Fibroblast of mammary gland (primary cell): ENCODE results near the gene GPR39.

ENCODE experiments used
- DNase-seq: peaks from one replicate; pipeline ENCODE4 v3.0.0-alpha.2; 2010; ENCODE audit warnings: low read depth
- H3K4me3 ChIP-seq: 2 replicates; pipeline ENCODE4 v1.5.1; 2011; ENCODE audit warnings: low read depth, mild to moderate bottlenecking, low read length, moderate library complexity; ENCODE audit not compliant: control insufficient read depth
- TF ChIP-seq, protein P1 (sequence below): conservative IDR thresholded peaks from 2 replicates; pipeline ENCODE4 v1.5.1; 2011; ENCODE audit warnings: low read depth, low read length, inconsistent platforms; ENCODE audit not compliant: control insufficient read depth, insufficient read depth

The GPR39 gene

GRCh38 chr2:132426033-132426432, 9.4 kb downstream of the GPR39 start:
- H3K4me3 ChIP-seq = no peak overlapping the region
- TF ChIP-seq, protein P1, sequence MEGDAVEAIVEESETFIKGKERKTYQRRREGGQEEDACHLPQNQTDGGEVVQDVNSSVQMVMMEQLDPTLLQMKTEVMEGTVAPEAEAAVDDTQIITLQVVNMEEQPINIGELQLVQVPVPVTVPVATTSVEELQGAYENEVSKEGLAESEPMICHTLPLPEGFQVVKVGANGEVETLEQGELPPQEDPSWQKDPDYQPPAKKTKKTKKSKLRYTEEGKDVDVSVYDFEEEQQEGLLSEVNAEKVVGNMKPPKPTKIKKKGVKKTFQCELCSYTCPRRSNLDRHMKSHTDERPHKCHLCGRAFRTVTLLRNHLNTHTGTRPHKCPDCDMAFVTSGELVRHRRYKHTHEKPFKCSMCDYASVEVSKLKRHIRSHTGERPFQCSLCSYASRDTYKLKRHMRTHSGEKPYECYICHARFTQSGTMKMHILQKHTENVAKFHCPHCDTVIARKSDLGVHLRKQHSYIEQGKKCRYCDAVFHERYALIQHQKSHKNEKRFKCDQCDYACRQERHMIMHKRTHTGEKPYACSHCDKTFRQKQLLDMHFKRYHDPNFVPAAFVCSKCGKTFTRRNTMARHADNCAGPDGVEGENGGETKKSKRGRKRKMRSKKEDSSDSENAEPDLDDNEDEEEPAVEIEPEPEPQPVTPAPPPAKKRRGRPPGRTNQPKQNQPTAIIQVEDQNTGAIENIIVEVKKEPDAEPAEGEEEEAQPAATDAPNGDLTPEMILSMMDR = no peak
- DNase-seq = no peak

DNA sequence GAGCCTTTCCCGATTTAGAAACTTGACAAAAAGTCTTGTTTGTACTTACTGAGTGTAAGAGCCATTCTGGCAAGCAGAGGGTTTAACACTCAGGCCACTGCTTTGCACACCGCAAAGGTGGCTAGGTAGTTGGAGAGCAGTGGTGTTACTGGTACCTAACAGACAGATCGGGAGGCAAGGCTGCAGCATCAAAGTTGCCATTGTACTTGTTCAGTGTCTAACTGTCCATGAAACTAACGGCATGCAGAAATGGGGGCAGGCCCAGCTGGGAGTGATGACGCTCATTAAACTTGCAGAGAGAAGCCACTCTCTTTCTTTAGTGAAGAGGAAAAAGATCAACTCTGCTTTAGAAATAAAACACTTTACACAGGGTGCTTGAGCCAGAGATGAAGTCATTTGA, 10.1 kb downstream of the GPR39 start:
- H3K4me3 ChIP-seq = no peak overlapping the region
- no peak for DNase-seq
- TF ChIP-seq, protein P1 = no peak

- no peak for DNase-seq
- TF ChIP-seq, protein P1 = no peak
- no peak overlapping the region for H3K4me3 ChIP-seq
Observed at GRCh38 chr2:132429351-132429750, 12.7 kb downstream of the GPR39 start.

DNA sequence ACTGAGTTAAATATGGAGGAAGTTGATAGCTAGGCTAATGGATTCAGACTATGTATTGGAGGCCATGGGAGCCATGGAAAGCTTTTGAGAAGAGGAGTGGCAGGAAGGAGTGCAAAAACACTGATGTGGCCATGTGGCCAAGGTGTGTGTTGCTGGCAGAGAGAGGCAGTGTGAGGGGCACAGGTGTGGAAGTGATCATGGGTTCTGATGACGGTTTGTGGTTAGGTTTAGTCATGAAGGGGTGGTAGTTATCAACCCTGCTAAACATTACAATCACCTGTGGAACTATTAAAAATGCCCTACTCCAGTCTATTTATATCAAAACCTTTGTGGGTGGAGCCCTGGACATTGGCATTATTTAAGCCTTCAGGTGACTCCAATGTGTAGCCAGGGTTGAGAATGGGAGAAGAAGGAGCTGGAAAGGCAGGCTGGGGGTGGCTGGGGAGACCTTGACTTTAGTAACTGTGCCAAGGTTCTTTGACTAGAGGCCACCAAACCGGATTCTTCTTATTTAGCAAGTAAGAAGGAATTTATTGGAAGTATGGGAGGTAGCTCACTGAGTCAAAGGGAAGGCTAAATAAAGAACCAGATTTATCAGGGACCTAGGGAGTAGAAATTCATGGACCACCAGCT, 13.5 kb downstream of the GPR39 start:
- H3K4me3 ChIP-seq = no peak overlapping the region
- TF ChIP-seq, protein P1 = no peak
- DNase-seq = no peak

DNA sequence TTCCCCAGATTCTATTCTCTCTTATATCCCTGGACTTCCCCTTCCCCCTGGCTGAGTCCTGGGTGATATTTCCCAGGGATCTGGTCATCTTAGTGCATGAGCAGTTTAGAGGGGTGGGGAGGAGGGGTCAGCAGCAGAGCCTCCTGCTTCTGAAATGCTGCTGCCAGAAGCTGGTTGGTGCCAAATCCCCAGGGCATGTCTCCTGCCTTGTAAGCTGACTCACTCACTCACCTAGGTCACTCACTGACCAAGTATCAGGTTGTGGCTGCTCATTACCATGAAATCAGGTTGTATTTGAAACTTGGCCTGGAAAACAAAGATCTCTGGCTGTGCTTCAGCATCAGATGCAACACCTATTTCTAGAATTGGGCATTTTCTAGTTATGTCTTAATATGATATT, 14.3 kb downstream of the GPR39 start:
- no peak overlapping the region for H3K4me3 ChIP-seq
- TF ChIP-seq, protein P1 = no peak
- no peak for DNase-seq

DNA sequence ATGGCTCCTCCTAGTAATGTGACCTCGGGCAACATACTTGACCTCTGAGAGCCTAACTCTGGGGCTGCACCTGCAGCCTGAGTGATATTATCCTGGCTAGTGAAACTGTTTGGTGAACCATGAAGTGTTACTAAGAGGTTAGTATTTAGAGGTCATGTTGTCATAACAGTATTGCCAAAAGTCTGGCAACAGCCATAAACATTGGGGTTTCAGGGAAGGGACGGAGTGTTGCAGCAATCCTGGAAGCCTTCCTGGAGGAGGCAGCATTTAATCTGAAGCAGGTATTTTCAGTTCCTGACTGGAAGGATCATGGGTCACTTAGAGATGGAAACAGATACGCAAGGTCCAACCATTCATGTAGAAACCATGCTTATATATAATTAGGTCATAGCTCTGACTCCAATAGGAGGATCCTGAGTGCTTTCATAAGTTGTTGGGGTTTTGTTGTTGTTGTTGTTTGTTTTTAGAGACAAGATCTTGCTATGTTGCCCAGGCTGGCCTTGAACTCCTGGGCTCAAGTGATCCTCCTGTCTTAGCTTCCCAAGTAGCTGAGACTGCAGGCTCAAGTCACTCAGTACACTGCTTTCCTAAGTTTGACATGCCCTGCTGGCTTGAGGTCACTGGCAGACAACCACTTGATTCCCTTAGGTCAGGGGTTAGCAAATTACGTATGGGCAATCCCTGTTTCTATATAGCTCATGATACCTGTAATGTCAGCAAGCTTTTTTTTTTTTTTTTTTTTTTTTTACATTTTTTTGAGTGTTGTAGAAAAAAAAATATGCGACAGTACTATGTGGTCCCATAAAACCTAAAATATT, 21.5 kb downstream of the GPR39 start:
- H3K4me3 ChIP-seq = no peak overlapping the region
- TF ChIP-seq, protein P1 = no peak
- no peak for DNase-seq
